SH-SY5Y (cell line): Measurements from ENCODE around the gene RAD50.

Experiments used
- GATA2 ChIP-seq: IDR thresholded peaks from 2 replicates; pipeline ENCODE4 v1.6.1; 2011; ENCODE audit warnings: mild to moderate bottlenecking, low read depth, low read length
- GATA3 ChIP-seq: IDR thresholded peaks from 2 replicates; pipeline ENCODE4 v1.6.1; 2011; ENCODE audit warnings: low read depth, mild to moderate bottlenecking, low read length, moderate library complexity

GRCh38 chr5:132528866-132529634 is 27.7 kb upstream of the RAD50 start:
- no peak for TF ChIP-seq GATA2
- no peak for TF ChIP-seq GATA3
